ENCODE results near the gene DGKH.

Gene DGKH

DNA sequence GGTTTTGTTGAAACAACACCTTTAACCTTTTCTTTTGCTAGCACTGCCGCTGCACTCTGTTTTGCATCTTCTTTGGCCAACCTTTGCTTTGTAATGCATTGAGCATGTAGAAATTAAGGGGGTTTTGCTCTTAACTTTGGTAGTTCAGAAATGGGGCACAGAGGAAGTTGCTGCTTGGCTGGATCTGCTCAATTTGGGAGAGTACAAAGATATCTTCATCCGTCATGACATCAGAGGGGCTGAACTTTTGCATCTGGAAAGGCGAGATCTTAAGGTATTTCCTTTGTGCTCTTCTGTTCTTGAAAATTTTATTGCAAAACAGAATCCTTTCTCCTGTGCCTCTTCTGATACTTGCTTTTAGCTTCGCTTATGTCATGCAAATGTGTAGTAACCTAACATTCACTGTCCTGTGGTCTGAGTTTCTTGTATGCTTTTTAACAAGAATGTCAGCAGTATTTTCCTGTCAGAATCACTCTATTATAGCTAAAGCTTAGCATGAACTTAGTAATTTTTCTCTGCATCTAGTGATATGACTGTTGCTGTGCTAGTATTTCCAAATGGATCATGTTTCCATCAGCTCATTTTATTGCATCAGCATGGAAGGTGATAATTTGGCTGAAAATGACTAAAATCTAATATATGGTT lies 172.8 kb downstream of the DGKH start:
- TF ChIP-seq, protein P1, sequence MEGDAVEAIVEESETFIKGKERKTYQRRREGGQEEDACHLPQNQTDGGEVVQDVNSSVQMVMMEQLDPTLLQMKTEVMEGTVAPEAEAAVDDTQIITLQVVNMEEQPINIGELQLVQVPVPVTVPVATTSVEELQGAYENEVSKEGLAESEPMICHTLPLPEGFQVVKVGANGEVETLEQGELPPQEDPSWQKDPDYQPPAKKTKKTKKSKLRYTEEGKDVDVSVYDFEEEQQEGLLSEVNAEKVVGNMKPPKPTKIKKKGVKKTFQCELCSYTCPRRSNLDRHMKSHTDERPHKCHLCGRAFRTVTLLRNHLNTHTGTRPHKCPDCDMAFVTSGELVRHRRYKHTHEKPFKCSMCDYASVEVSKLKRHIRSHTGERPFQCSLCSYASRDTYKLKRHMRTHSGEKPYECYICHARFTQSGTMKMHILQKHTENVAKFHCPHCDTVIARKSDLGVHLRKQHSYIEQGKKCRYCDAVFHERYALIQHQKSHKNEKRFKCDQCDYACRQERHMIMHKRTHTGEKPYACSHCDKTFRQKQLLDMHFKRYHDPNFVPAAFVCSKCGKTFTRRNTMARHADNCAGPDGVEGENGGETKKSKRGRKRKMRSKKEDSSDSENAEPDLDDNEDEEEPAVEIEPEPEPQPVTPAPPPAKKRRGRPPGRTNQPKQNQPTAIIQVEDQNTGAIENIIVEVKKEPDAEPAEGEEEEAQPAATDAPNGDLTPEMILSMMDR (IDR thresholded peaks at IDR 0.05) = no peak

DNA sequence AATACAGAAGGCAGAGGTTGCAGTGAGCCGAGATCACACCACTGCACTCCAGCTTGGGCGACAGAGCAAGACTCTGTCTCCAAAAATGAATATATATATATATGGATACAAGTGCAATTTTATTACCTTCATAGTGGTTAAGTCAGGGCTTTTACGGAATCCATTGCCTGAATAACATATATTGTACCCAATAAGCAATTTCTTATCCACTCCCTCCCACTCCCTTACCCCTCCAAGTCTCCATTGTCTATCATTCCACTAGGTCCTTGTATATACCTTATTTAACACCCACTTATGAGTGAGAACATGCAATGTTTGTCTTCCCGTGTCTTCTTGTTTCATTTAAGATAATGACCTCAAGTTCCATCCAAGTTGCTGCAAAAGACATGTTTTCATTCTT lies 175.2 kb downstream of the DGKH start:
- TF ChIP-seq, protein P1 (IDR thresholded peaks at IDR 0.05) = no peak

DNA sequence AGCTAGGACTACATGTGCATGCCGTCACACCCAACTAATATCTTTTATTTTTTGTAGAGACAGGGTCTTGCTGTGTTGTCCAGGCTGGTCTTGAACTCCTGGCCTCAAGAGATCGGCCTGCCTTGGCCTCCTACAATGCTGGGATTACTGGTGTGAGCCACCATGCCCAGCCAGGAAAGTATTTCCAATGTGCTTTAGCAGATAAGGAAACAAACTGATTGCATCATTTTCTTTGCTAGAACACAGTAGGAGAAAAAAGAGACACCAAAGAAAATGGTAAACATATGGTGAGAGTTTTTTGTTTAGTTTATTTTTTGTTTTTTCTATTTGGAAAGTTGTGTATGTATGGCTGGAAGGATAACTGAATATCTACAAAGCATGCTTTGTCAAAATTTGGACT lies 176.6 kb downstream of the DGKH start:
- TF ChIP-seq, protein P1 (IDR thresholded peaks at IDR 0.05) = no peak

DNA sequence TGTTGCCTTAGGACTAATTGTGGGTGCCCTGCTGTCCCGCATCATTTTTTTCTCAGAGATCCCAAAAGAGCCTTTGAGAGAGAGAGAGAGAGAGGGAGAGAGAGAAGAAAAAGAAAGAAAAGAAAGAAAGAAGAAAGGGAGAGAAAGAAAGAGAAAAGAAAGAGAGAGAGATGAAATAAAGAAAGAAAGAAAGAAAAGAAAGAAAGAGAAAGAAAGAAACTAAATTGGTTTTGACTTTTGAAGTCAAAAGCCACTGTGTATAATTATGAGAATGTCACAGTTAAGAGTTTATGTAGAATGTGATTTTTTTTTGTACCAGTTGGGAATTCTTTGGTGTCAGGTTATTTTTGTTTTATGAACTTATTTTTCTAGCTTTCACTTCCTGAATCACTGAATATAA lies 180.1 kb downstream of the DGKH start:
- TF ChIP-seq, protein P1 (IDR thresholded peaks at IDR 0.05) = no peak

DNA sequence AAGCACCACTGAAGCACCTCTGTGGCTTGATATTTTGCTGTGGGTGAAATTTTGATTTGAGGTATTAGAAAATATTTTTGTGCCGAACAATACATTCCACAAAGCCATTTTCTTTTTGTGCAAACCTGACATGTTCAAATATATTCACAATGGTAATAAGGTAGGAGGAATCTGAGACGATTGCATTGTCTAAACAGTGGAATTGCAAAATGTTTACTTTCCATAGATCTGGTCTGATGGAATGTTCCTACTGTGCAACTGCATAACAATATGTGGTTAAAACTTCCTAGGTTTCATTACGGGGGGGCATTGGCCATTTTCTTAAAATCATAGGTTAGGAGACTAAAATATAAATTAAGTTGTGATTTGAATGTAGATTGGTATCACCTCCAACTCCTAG lies 180.8 kb downstream of the DGKH start:
- TF ChIP-seq, protein P1 (IDR thresholded peaks at IDR 0.05) = no peak

DNA sequence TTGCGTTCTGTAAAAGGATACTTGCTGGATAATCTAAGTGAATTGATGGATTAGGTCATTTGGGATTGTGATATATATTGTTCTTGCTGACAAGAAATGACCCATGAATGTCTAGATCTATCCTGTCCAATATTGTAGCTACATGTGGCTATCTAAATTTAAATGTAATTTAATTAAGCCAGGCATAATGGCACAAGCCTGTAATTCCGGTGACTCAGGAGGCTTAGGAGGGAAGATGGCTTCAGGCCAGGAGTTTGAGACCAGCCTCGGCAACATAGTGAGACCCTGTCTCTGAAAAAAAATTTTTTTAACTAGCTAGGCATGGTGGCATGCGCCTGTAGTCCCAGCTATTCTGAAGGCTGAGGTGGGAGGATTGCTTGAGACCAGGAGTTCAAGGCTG lies 184.2 kb downstream of the DGKH start:
- TF ChIP-seq, protein P1 (IDR thresholded peaks at IDR 0.05) = no peak

DNA sequence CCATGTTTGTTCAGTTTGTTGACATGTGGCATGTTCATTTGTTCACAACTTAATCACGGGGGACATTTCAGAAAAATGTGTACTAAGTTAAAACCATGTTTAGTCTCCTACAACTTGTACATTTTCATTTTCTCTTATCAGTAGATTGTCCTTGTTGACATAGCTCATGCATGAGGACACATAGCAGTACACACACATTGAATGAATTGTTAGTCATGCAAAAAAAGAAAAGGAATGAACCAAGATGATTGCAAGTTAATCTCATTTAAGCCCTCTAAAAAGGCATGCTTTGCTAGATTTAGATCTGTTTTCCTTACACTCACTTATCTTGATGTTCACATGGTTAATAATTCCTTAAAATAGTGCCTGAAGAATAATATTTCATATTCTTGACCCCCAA lies 185.3 kb downstream of the DGKH start:
- TF ChIP-seq, protein P1 (IDR thresholded peaks at IDR 0.05) = no peak

DNA sequence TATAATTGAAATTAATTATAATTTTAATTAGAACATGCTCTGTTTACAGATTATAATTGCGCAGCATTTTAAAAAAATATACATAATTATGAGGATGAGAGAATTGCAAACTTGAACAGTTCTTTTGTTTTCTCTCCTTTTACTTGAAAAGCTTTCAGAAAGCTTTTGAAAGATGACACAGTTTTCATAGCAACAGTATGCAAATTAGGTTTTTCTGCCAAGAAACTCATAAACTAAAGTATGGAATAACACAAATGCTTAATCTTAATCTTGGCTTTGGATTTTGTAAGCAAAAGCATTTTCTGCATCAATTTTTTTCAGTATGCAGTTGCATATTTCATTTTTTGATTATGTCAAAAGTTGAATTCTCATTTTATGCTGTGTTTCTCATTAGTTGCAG lies 190.7 kb downstream of the DGKH start:
- TF ChIP-seq, protein P1 (IDR thresholded peaks at IDR 0.05) = no peak
